Peyer's patch (tissue), 4 donors: ENCODE measurements around the gene BST2.

Source experiments
- POLR2A ChIP-seq, 2 donors: fragments of 450-650 bp; IDR thresholded peaks; one replicate each; pipeline ENCODE4 v1.5.1; 2017; ENCODE audit warnings: antibody characterized with exemption in 2 of 2, mild to moderate bottlenecking in 2 of 2, moderate library complexity in 2 of 2
- TF ChIP-seq, protein P1 (sequence below), 6 experiments: fragments of 450-650 bp in 4 of 6; fragments of 200-600 bp in 2 of 6; sonication (generic) in 1 of 6; IDR thresholded peaks; one replicate each; pipeline ENCODE4 v1.5.1; 2017 to 2019; ENCODE audit warnings: antibody characterized with exemption in 6 of 6, mild to moderate bottlenecking in 3 of 6, moderate library complexity in 1 of 6

DNA sequence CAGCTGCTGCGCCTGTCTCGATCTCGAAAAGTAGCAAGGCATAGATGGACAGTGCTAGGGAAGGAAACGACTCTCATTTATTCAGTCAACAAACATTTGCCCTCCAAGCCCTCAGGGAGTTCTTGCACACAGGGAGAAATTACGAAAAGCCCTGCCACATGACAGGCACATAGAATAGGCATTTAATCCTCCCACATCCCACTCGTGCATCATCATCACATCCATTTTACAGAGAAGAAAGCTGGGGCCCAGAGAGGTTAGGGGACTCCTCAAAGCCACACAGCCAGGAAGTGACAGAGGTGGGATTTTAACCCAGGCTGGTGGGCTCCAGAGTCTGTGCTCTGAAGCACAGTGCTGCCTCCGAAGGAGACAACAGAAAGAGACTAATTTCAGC, 31.4 kb upstream of the BST2 start:
- TF ChIP-seq, protein P1, sequence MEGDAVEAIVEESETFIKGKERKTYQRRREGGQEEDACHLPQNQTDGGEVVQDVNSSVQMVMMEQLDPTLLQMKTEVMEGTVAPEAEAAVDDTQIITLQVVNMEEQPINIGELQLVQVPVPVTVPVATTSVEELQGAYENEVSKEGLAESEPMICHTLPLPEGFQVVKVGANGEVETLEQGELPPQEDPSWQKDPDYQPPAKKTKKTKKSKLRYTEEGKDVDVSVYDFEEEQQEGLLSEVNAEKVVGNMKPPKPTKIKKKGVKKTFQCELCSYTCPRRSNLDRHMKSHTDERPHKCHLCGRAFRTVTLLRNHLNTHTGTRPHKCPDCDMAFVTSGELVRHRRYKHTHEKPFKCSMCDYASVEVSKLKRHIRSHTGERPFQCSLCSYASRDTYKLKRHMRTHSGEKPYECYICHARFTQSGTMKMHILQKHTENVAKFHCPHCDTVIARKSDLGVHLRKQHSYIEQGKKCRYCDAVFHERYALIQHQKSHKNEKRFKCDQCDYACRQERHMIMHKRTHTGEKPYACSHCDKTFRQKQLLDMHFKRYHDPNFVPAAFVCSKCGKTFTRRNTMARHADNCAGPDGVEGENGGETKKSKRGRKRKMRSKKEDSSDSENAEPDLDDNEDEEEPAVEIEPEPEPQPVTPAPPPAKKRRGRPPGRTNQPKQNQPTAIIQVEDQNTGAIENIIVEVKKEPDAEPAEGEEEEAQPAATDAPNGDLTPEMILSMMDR (IDR thresholded peaks at IDR 0.05) = no peak
- no peak for TF ChIP-seq POLR2A (IDR thresholded peaks at IDR 0.05)
